ENCODE measurements around the gene ZFP91.

ZFP91 gene

GRCh38 chr11:58640386-58641023 is 61.6 kb downstream of the ZFP91 start:
- no peaks in the 10 kb centered on the region for H3K4me1 ChIP-seq
- no peak overlapping the region for H3K27ac ChIP-seq
- H3K36me3 ChIP-seq = no peaks in the 10 kb centered on the region
- no peak overlapping the region for H3K4me3 ChIP-seq
- DNase-seq = no peak
- H3K27me3 ChIP-seq = no peaks in the 10 kb centered on the region
- intact Hi-C loops (cut with DNase I; ENCODE audit: low total_unique reads) = no loop called here
- TF ChIP-seq CTCF (IDR thresholded peaks at IDR 0.05) = no peak
- H3K9me3 ChIP-seq = peaks cover 0 to 2% (median 0%) of the 10 kb centered on the region in 3 donors

- DNase-seq = no peak
- H3K9me3 ChIP-seq = peaks cover 0 to 8% (median 0%) of the 10 kb centered on the region in 3 donors
- H3K4me1 ChIP-seq = no peaks in the 10 kb centered on the region
- H3K36me3 ChIP-seq = no peaks in the 10 kb centered on the region
- no peak for TF ChIP-seq CTCF (IDR thresholded peaks at IDR 0.05)
- no peak overlapping the region for H3K27ac ChIP-seq
- intact Hi-C loops (cut with DNase I; ENCODE audit: low total_unique reads) = no loop called here
- H3K4me3 ChIP-seq = no peak overlapping the region
- H3K27me3 ChIP-seq = no peaks in the 10 kb centered on the region
These were observed 62.5 kb downstream of the ZFP91 start for GRCh38 chr11:58641341-58641740.

- intact Hi-C loops (cut with DNase I; ENCODE audit: low total_unique reads) = no loop called here
- H3K4me3 ChIP-seq = no peak overlapping the region
These were observed 63.1 kb downstream of the ZFP91 start for GRCh38 chr11:58641803-58642581.

GRCh38 chr11:58645854-58646253 is 67.0 kb downstream of the ZFP91 start:
- no peak overlapping the region for H3K27ac ChIP-seq
- peaks cover 0 to 11% (median 0%) of the 10 kb centered on the region in 4 donors for H3K4me1 ChIP-seq
- no peaks in the 10 kb centered on the region for H3K36me3 ChIP-seq
- no peak for DNase-seq
- intact Hi-C loops (cut with DNase I; ENCODE audit: low total_unique reads) = no loop called here
- peaks cover 0 to 8% (median 0%) of the 10 kb centered on the region in 3 donors for H3K9me3 ChIP-seq
- no peak for TF ChIP-seq CTCF (IDR thresholded peaks at IDR 0.05)
- H3K4me3 ChIP-seq = no peak overlapping the region
- H3K27me3 ChIP-seq = no peaks in the 10 kb centered on the region

More at GRCh38 chr11:58641803-58642581, 63.1 kb downstream of the ZFP91 start:
- DNase-seq = no peak
- Histone ChIP-seq H3K27ac (no peak overlapping the region), H3K4me1 (no peaks in the 10 kb centered on the region), H3K27me3 (no peaks in the 10 kb centered on the region), H3K9me3 (peaks cover 0 to 8% (median 0%) of the 10 kb centered on the region in 3 donors), H3K36me3 (no peaks in the 10 kb centered on the region)
- no peak for TF ChIP-seq CTCF (IDR thresholded peaks at IDR 0.05)

- DNase-seq = no peak
- no peak for TF ChIP-seq CTCF (IDR thresholded peaks at IDR 0.05)
- intact Hi-C loops (cut with DNase I; ENCODE audit: low total_unique reads) = no loop called here
- Histone ChIP-seq H3K27me3 (no peaks in the 10 kb centered on the region), H3K9me3 (peaks cover 0 to 8% (median 0%) of the 10 kb centered on the region in 3 donors), H3K4me3 (no peak overlapping the region), H3K27ac (no peak overlapping the region), H3K36me3 (no peaks in the 10 kb centered on the region), H3K4me1 (peaks cover 0 to 11% (median 0%) of the 10 kb centered on the region in 4 donors)
These were observed 68.4 kb downstream of the ZFP91 start for GRCh38 chr11:58647141-58647699.

Data from tibial artery (tissue), 4 donors.